Fibroblast of skin of left quadriceps (primary cell): ENCODE measurements around the gene RAE1.

Experiments
- DNase-seq, 2 experiments: peaks; one replicate each; pipeline ENCODE4 v3.0.0-alpha.2; 2013; ENCODE audit warnings: low read depth in 2 of 2

Gene RAE1, protein sequence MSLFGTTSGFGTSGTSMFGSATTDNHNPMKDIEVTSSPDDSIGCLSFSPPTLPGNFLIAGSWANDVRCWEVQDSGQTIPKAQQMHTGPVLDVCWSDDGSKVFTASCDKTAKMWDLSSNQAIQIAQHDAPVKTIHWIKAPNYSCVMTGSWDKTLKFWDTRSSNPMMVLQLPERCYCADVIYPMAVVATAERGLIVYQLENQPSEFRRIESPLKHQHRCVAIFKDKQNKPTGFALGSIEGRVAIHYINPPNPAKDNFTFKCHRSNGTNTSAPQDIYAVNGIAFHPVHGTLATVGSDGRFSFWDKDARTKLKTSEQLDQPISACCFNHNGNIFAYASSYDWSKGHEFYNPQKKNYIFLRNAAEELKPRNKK

DNA sequence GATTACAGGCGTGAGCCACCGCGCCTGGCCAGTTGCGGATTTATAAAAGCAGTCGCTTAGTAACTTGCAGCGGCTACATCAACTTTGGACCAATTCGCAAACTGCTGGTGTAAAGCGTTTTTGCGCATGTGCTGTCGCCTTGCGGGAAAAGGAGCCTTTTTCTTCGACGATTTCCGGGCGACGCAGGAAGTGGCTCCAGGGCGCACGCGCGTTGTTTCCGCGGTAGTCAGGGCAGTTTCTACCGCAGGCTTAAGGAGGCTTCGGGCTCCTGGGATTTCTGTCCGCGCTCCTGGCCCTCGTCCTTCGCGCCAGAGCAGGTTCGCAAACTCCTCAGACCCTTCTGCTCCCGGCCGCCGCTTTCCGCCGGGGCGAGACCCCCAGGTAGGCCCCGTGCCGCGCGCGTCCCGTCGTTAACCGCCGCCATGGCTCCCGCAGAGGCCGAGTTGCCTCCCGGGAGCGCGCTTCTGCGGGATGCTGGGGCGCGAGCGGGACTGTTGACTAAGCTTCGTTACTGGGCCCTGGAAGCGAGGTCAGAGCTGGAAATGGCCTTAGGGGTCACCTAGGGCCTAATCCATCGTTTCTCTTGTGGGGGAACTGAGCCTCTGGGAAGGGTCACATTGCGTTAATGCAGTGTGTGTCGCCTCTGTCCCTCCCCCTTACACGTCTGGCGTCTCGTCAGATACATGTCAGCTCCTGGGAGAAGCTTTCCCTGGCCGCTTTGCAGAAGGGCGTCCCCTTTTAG lies at the start of gene RAE1:
RAE1 (plus strand) TSS at position 214 of the 742 bp plus-strand sequence. CDS start 2,784 bp downstream, outside the sequence.
- peak; percentile 75 to 79 for DNase-seq

DNA sequence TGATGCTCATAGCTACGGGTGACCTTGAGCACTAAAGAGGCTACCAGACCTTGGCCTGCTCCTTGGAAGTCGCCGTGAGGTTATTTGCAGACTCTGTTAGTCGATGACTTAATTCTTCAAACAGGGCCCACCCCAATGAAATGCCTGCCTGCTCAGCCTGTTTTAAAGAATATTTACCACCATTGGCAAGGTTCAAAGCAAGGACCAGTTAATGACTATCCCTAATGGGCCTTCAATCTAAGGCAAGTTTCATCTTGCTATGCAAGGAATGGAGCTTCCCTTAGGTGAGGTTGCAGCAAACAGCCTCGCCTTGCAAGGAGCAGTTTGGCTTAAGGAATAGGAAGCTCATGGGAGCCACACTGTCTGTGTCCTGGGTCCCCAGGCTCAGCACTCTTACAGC lies 44.3 kb upstream of the RAE1 start:
- no peak for DNase-seq

DNA sequence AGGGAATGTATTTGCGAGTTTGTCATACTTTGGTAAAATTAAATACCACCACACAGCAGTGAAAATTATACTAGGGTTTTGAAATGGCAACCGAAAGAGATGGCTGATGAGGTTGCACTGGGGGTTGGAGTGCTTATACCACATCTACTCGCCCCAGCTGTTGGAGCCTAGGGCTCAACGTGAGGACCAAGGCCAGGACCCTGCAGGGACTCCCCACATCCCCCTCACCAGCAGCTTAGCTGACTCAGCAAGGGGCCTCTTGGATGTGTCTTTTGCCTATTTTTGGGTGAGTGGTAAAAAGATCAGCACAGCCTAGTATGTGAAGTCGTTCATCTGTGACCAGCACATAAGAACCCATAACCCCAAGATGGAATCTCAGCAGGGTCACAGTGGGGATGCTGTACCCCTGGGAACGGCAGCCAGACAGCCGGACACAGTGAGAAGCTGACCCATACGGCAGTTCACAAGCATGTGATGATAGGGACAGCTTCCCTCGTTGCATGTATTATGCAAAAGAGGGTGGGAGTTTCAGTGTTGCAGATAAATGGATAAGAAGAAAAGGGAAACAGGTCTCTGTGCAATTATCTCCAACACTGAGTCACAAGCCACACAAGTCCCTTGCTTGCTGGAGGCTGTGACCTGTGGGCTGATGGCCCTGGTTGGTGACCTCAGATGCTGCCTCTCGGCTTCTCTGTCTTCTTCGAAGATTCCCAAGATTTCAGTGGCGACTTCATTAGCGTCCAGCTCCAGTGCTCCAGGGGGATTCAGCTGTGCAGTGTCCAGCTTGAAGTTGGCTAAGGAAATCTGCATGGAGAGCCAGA lies 42.4 kb upstream of the RAE1 start:
- DNase-seq: no peak

DNA sequence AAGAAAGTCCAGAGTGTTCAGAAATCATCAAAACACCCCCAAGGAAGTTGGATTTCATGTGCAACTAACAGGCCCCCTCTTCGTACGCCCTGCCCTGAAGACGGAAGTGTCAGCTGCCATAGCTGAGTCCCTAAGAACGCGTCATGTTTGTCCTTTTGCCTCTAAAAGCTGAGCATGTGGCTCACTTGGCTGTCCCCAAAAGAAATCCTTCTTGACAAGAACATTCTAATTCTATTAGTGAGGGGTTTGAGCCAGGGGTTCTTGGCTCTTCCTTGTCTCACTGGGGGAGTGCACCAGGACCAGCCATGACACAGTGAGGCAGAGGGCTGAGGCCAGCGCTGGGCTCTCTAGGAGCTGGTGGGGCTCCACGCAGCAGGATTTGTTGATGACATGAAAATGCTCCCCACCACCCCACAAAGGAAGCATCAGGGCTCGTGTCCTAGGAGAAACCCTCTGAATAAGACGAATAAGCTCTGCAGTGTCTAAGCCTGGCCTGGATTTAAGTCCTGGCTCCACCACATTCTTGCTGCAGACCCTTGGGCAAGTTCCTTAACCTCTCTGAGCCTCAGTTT lies 41.4 kb upstream of the RAE1 start:
- no peak for DNase-seq

DNA sequence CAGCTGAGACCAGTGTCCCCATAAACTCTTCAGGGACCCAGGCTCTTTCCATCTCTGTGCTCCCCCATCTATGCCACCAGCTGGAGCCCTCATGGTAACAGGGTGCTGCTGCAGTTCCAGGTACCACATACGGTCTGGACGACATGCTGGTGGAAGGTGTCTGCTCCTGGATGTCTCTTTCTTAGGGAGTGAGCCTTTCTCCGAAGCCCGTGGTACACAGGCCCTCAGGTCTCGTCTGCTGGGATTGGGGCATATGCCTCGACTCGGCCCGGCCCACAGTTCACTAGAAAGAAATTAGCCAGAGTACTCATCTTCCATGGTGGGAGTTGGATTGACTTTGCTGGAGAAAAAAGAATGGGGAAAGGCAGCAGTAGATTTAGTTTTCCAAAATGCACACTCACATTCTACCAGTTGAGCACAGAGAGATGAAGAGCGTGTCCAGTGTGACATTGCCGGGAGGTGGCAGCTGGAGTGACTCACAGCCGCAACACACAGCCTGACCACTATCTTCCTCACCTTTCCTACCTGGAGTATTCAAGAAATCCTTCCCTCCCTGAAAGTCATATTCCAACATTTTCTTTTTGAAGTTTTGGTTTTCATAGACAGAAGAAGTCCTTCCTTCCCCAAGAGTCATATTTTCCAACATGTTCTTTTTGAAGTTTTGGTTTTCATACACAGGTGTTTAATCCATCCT lies 40.1 kb upstream of the RAE1 start:
- no peak for DNase-seq

DNA sequence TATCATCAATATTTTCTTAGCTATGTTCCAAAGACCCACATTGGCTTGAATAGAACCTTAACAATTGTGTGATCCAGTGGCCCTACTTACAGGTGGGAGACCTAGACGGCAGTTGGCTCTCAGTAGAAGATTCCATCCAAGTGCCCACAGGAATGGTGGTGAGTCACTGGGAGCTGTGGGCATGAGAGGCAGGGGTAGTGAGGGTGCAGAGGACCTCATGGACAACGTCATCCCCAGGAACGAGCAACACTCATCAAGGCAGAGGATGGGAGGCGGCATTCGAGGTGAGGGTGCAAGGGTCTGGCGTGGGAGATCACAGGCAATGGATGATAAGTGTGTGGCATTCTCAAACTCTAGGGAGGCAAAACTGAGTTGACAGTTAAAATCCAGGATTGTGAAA lies 38.9 kb upstream of the RAE1 start:
- DNase-seq: no peak

DNA sequence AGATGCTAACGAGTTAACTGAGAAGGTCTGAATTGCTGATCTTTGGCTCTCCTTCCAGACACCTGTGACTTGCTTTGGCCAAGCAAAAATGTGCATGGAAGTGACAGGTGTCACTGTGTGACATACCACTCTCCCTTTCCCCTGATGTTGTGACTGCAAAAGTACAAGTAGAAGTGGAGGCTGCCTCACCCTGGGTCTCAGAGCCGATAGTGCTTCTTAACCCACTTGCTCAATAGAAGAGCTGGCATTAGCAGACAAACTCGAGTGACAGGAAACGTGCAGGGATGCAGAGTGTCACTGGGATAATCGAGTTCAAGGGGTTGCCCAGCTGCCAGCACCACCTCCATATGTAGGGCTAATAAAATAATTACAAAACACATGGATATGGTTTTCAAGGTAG lies 37.8 kb upstream of the RAE1 start:
- no peak for DNase-seq

DNA sequence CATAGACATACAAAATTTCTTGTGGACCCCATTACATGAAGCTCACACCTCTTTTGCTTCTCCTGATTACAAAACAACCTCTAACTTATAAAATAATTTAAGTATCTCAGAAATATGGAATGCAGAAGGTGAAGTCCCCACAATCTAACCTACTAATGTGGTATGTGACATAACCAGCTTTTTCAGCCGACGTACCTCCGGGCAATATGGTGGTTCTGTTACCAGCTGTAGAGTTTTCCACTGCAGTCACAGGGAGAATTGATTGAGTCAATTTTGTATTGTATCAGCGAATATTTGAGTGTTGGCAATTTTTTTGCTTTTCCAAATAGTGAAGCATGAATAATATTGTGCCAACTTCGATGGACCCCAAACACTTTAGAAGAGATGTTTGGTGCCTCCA lies 37.1 kb upstream of the RAE1 start:
- no peak for DNase-seq

DNA sequence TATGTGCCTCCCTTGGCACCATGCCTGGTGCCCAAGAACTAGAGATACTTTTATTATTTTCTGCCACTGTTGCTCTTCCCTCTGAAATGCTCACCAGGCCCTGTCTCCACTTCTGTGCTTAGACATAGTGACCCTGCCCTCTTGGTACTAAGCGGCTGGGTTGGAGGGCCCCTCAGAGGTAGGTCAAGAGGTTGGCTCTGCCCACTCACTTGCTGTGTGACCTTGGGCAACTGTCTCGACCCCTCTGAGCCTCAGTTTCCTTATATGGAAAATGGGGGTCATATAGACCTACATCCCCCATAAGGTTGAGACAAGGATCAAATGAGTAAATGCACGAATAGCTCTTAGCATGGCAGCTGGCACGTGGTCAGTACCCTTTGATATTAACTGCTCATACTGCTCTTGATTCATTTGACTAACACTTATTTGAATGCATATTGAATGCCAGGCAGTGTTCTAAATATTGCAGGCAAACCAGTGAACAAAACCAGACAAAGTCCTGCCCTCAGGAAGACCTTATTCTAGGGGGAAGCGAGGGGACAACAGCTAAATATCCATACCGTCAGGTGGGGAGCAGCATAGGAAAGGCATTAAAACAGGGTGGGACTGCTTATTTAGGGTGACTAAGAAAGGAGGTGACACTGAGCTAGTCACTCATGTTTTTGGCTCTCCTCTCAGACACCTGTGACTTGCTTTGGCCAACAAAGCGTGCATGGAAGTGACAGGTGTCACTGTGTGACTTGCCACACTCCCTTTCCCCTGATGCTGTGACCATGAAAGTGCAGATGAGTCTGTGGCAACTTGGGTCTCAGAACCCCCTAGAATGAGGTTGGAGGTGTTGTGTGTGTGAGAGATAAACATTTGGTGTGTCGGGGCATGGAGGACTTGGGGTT lies 35.7 kb upstream of the RAE1 start:
- no peak for DNase-seq

DNA sequence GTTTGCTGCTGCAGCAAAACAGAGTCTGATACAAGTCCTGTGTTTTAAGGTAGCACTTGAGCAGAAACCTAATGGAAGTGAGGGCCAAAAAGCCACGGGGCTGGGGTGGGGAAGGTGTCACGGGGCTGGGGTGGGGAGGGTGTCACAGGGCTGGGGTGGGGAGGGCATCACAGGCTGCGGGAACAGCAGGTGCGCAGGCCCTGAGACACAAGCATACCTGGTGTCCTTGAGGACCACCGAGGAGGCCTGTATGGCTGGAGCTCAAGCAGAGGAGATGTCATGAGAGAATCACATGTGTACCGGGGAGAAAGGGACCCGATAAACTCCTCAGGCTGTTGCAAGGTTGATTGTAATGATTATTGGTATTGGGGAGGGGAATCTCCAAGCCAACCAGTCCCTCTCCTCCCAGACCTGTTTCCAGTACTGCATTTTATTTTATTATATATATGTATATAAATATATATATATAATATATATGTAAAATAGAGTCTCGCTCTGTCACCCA lies 35.0 kb upstream of the RAE1 start:
- DNase-seq: no peak

DNA sequence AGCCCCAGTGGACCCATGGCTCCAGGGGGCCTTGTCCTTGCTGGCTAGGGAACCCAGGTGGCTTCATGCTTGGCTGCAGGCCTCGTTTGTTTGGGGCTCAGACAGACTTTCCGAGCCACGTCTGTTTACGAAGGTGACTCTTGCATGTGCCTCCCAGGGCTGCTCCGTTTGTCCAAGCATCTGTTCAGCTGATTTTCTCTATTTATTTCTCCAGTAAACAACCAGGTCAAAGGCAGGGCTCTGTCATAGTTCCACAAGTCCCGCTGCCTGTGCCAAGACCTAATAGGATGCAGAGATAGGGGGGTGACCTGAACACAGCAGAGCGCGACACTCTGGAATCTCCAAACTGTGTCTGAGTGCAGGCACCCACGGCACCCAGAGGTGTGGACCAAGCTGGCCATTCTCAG lies 34.3 kb upstream of the RAE1 start:
- no peak for DNase-seq

DNA sequence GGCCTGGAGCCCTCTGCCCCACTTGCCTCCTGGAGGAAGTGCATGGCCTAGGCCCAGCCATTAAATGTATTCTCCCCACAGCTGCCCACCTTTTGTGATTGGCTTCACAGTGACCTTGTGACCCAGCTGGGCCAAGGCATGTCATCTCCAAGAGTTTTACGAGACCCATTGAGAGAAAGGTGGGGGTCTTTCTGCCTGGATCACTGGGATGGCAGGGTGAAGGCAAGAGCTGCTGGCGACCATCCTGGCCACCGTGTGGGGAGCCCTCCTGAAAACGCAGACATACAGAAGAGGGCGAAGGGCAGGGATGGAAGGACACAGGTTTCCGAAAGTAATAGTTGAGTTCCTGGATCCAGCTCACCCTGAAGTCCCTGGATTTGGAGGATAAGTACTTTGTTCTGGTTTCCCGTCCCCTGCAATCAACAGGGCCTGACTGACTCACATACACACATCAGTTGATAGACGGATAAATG lies 33.7 kb upstream of the RAE1 start:
- no peak for DNase-seq

DNA sequence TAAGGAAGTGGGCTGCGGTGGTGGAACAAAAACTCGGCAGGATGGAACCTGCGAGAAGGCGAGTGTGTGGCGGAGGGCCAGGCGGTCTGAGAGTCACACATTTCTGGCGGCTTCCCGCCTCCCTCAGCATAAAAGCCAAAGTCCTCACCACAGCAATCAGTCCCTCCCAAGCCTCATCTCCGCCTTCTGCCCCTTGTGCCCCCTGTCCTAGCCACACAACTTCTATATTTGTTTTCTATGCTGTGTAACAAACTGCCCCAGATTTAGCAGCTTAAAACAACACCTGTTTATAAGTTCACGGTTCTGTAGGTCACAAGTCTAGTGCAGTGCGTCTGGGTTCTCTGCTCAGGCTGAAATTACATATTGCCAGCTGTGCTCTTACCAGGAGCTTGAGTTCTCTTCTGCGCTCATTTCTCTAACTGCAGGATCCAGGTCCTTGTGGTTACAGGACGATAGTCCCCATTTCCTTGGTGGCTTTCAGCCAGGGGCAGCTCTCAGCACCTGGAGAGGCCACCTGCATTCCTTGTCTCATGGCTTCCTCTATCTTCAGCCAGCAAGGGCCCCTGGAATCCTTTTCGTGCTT lies 33.2 kb upstream of the RAE1 start:
- no peak for DNase-seq

DNA sequence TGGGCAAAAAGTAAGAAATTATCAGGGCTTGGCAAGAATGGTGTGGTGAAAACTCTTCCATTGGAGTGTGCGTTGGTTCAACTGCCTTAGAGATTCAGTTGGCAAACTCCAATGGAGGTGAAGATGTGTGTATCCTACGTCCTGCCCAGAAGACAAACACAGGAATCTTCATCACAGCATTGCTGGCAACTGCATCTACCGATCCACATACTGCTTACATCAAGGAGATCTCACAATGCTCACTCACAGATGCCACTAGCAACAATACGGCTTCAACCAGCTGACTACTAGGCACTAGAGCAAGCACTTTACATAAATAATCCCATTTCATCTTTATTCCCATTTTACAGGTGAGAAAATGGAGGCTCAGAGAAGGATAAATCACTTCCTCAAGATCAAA lies 31.5 kb upstream of the RAE1 start:
- DNase-seq: no peak

DNA sequence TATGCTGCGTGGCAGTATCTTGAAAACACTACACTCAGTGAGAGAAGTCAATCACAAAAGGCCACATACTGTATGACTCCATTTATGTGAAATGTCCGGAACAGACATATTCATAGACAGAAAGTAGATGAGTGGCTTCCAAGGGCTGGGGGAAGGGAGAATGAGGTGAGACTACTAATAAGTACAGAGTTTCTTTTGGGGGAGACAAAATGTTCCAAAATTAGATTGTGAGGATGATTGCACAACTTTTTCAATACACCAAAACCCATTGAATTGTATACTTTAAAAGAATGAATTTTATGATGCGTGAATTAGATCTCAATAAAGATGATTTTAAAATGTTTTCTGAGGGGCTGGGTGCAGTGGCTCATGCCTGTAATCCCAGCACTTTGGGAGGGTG lies 30.7 kb upstream of the RAE1 start:
- DNase-seq: no peak

DNA sequence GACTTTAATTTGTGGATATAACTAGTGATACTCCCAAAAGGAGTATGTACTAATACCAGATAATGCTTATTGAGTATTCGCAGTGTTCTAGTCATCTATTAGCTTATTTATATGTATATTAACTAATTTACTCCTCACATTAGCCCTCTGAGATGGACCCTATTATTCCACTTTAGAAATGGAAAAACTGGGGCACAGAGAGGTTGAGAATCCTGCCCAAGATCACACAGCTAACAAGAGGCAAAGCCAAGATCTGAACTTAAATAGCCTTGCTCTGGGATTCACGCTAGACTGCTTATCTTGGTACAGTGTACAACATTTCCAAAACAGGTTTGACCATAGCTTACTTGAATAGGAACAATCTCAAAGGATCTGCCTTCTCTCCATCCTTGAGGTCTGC lies 29.9 kb upstream of the RAE1 start:
- DNase-seq: no peak

DNA sequence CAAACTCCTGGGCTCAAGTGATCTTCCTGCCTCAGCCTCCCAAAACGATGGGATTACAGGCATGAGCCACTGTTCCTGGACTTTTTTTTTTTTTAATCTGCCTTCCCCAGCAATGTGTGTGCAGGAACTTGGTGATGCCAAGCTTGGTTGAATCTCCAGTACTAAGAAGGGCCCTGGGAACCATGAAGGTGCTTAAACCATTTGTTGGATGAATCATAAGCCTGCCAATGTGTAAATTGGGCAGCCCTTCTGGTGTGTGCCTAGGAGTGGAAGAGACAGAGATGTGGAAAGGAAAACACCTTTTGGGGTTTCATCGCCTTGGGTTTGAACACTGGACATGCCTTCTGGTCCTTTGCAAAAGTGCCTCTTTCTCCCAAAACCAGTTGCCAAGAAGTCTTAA lies 28.6 kb upstream of the RAE1 start:
- no peak for DNase-seq

DNA sequence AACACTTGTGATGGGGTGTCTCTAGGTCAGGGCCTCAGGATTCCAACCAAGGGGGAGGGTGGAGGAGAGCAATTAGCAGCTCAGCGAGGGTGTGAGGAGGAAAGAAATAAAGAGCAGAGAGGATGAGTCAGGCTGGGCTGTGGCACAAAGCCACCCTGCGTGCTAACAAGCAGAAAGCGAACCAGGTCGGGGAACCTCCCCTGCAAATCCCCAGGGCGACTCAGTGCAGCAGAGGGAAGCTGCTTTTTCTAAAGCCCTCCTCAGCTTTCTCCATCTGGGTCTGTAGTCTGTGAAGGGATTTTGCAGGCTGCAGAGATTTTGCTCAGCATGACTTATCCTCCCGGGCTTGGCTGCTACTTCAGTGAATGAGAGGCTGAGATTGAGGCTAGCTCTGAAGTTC lies 28.0 kb upstream of the RAE1 start:
- peak; percentile 7 to 10 for DNase-seq

DNA sequence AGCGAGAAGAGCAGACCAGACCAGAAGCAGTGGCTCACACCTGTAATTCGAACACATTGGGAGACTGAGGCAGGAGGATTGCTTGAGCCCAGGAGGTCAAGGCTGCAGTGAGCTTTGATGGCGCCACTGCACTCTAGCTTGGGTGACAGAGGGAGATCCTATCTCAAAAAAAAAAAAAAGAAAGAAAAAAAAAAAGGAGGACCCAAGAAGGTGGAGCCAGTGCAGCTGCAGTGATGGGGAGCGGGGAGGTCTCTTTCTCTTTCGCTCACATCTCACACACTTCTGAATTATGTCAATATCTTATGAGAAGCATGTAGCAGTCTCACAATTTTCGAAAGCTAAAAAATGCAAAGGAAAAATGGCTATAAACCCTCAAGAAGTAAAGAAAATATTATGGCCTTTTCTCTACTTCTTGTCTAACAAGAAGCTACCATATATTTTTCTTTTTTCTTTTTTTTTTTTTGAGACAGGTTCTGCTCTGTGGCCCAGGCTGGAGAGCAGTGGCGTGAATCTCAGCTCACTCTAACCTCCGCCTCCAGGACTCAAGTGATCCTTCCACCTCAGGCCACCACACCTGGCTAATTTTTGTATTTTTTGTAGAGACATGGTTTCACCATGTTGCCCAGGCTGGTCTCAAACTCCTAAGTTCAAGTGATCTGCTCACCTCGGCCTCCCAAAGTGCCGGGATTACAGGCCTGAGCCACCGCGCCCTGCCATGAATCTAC lies 25.3 kb upstream of the RAE1 start:
- no peak for DNase-seq
